Central memory CD8-positive, alpha-beta T cell (primary cell): ENCODE measurements around the gene RAB3A.

ENCODE experiments used
- ATAC-seq: fragments of 150-1000 bp; cut with Tn5 transposase; replicated peaks from 2 replicates; pipeline ENCODE4 v1.10.0; 2022; ENCODE audit warnings: mild to moderate bottlenecking, moderate FRiP score, moderate number of reproducible peaks; ENCODE audit not compliant: poor library complexity, severe bottlenecking; ENCODE audit errors: extremely low read depth
- DNase-seq, 2 donors: peaks; one replicate each; pipeline ENCODE4 v3.0.0; 2021; ENCODE audit warnings: low spot score in 2 of 2
- H3K27ac Mint-ChIP-seq: one replicate; pipeline ENCODE4 v1.8.0; 2022; ENCODE audit warnings: low read depth, mild to moderate bottlenecking, moderate library complexity, mixed read lengths
- H3K27me3 Mint-ChIP-seq: one replicate; pipeline ENCODE4 v1.8.0; 2022; ENCODE audit warnings: mixed read lengths
- H3K36me3 Mint-ChIP-seq: one replicate; pipeline ENCODE4 v1.8.0; 2022; ENCODE audit warnings: mild to moderate bottlenecking, moderate library complexity, mixed read lengths; ENCODE audit not compliant: insufficient read depth
- H3K4me1 Mint-ChIP-seq: one replicate; pipeline ENCODE4 v1.8.0; 2022; ENCODE audit warnings: mixed read lengths
- H3K4me3 Mint-ChIP-seq: one replicate; pipeline ENCODE4 v1.8.0; 2022; ENCODE audit warnings: mild to moderate bottlenecking, moderate library complexity, mixed read lengths
- H3K9me3 Mint-ChIP-seq: one replicate; pipeline ENCODE4 v1.8.0; 2022; ENCODE audit warnings: mixed read lengths

Gene RAB3A

DNA sequence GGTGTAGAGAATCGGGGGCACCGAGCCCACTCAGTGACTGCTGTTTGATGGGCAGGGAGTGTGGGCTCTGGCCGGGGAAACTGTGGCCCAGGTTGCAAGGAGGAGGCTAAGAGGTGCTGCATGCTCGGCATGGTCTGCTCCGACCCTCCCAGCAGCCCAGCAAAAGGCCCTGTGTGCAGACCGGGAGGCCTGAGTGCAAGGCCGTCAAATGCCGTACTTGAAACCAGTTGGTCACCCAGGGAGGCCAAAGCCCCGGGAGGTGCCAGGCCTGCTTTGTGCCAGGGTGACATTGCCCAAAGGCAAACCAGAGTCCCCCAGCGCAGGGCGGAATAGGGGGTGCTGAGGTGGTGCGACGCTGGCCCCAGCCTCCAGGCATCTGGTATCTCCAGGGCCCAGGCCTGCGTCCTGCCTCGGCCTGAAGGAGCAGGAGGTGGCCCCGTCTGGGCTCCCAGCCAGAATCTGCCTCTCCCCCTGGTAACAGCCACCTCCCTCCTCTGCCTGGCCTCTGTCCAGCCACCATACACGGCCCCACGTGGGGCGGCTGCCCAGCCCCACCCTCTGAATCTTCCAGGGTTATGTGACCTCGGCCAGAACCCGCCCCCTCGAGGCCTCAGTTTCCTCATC is 46.9 kb downstream of the RAB3A start:
- Mint-ChIP-seq H3K36me3 (peaks cover 12% of the 10 kb centered on the region), H3K9me3 (no peaks in the 10 kb centered on the region), H3K27me3 (no peaks in the 10 kb centered on the region), H3K4me3 (no peak overlapping the region), H3K27ac (no peak overlapping the region), H3K4me1 (peaks cover 31% of the 10 kb centered on the region)
- ATAC-seq = no peak
- DNase-seq = no peak

DNA sequence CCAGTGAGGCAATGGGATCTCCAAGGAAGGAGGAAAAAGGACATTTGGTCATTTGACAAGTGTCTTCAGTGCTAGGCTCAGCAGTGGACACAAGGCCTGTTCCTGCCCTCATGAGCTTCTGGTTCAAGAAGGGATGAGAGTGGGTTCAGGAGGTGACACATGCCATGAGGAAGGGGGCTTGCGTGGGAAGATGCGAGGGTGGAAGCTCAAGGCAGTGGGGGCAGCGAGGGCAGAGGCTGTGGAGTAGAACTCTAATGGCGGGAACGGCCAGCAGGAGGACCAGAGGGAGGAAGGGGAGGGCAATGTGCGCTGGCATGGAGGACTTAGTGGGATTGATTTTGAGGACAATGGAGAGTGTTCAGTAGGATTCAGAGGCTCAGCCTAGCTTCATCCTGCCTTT is 47.6 kb downstream of the RAB3A start:
- H3K27me3 Mint-ChIP-seq = no peaks in the 10 kb centered on the region
- no peak overlapping the region for H3K27ac Mint-ChIP-seq
- no peak overlapping the region for H3K4me3 Mint-ChIP-seq
- ATAC-seq (no peak), DNase-seq (no peak)
- peaks cover 28% of the 10 kb centered on the region for H3K4me1 Mint-ChIP-seq
- H3K36me3 Mint-ChIP-seq = peaks cover 12% of the 10 kb centered on the region
- no peaks in the 10 kb centered on the region for H3K9me3 Mint-ChIP-seq

DNA sequence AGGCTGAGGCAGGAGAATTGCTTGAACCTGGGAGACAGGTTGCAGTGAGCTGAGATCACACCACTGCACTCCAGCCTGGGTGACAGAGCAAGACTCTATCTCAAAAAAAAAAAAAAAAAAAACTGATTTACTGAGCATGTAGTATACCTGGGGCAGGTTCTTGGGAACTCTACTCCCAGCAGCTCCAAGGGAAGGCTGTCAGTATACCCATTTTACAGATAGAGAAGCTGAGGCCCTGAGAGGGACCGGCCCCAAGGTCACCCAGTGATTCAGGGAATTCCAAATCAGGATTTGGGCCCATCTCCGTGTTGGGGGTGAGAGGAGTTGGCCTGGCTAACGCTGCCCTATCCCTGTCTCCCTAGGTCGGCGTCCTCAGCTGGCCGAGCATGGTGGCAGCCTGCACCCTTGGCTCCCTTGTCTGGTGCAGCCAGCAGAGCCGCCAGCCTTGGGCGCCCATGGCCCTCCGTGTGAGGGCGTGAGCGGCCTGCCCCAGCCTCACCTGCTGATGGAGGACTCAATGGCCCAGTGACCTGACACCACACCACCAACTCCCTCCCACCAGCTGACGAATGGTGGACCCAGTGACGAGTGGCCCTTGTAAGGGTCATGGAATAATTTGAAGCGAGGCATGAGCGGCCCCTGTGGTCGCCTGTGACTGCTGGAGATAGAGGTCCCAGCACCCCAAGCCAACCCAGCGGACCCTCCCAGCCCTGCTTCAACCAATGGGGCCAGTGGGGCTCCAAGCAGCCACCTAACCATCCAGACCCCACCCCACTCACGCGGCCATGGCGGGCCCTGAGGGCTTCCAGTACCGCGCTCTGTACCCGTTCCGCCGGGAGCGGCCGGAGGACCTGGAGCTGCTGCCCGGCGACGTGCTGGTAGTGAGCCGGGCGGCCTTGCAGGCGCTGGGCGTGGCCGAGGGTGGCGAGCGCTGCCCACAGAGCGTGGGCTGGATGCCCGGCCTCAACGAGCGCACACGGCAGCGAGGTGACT is 48.5 kb downstream of the RAB3A start:
- Mint-ChIP-seq H3K4me3 (peak overlapping the region; percentile 36), H3K4me1 (peaks cover 23% of the 10 kb centered on the region), H3K9me3 (no peaks in the 10 kb centered on the region), H3K27ac (peak overlapping the region; percentile 83), H3K27me3 (no peaks in the 10 kb centered on the region), H3K36me3 (peaks cover 12% of the 10 kb centered on the region)
- ATAC-seq (no peak), DNase-seq (no peak)

DNA sequence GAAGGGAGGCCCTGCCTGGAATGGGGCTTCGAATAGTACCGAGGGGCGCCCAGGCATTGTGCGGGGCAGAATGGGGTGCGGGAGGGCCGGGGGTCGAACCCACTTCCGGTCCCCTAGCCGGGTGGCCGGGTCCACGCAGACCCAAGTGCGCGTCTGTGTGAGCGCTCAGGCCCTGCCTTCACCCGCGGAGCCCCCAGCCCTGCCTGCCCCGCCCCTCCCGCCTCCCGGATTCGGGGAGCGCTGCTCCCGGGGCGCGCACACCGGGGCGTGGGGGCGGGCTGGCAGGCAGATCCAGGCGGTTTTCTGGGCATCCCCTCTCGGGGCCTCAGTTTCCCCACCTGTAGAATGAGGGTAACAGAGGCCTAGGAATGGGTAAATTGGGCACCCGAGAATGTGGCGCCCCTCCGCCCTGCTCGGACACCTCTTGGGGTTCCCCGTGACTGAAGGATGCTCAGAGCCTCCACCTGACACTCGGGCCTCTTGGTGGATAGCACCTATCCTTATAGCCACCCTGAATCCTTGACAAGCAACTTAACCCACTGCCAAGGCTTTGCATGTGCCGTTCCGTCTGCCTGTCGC is 50.2 kb downstream of the RAB3A start:
- peak overlapping the region; percentile 83 for H3K27ac Mint-ChIP-seq
- peak overlapping the region; percentile 83 for H3K4me3 Mint-ChIP-seq
- DNase-seq = no peak
- no peak for ATAC-seq
- H3K9me3 Mint-ChIP-seq = no peaks in the 10 kb centered on the region
- no peaks in the 10 kb centered on the region for H3K27me3 Mint-ChIP-seq
- peaks cover 21% of the 10 kb centered on the region for H3K4me1 Mint-ChIP-seq
- H3K36me3 Mint-ChIP-seq = peaks cover 11% of the 10 kb centered on the region

DNA sequence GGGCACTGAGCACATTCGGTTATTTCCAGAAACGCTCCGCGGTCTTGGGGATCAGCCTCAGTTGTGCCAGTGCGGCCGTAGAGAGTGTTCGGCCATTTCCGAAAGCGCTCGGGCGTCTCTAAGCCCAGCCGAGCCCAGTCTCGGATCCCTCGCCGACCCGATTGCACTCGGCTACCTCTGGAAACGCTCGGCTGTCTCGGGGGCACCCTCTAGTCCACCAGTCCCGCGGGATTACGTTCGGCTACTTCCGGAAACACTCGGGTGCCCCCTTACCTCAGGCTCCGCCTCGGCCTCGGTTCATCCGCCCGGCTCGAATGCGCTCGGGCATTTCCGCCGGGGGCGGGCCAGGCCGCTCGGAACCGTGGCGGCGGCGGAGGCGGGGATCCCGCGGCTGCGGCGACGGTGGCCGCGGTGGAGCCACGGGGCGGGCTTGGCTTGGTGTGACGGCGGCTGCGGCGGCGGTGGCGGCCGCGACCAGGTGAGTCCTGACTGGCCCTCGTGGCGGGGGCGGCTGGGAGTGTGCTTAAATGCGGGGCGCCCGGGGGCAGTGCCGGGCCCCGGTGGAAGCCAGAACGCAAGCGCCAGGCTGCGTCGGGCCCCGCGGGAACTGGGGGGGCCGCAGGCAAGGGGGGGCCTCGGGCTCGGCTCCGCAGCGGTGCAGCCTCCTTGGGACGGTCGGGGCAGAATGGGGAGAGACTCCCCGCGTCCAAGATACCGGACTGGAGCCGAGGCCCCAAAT is 50.9 kb downstream of the RAB3A start, which contains the start of gene PIK3R2:
TSS of gene PIK3R2 (plus strand) at position 347 of the 739 bp plus-strand sequence. CDS start 2,717 bp downstream, outside the sequence.
- peak within 1 kb of the TSS; percentile 95 for H3K27ac Mint-ChIP-seq
- no peaks in the 10 kb centered on the region for H3K27me3 Mint-ChIP-seq
- peaks cover 14% of the 10 kb centered on the region for H3K36me3 Mint-ChIP-seq
- H3K4me3 Mint-ChIP-seq = peak within 1 kb of the TSS; percentile 83
- peak; percentile 90 for ATAC-seq
- H3K4me1 Mint-ChIP-seq = peaks cover 21% of the 10 kb centered on the region
- peak; percentile 99 to 100 for DNase-seq
- H3K9me3 Mint-ChIP-seq = no peaks in the 10 kb centered on the region

DNA sequence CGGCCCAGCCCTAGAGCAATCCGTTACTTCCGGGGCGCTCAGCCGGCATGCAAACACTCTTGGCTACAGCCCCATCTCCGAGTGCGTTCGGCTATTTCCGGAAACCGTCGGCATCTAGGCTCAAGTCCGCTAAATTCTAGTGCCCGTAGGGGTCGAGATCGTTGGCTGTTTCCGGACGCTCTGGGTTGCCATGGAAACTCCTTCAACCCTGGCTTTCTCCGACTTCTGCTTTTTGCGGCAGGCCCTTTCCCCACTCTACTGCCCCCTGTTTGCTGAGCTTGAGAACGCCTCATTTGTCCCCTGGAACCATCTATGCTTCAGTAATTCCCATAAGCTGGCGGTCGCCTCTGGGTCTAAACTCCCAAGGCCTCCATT is 51.4 kb downstream of the RAB3A start:
- ATAC-seq (peak; percentile 71), DNase-seq (peak; percentile 95 to 99)
- peaks cover 21% of the 10 kb centered on the region for H3K4me1 Mint-ChIP-seq
- peaks cover 13% of the 10 kb centered on the region for H3K36me3 Mint-ChIP-seq
- H3K27me3 Mint-ChIP-seq = no peaks in the 10 kb centered on the region
- no peaks in the 10 kb centered on the region for H3K9me3 Mint-ChIP-seq
- H3K4me3 Mint-ChIP-seq = peak overlapping the region; percentile 83
- H3K27ac Mint-ChIP-seq = peak overlapping the region; percentile 95

DNA sequence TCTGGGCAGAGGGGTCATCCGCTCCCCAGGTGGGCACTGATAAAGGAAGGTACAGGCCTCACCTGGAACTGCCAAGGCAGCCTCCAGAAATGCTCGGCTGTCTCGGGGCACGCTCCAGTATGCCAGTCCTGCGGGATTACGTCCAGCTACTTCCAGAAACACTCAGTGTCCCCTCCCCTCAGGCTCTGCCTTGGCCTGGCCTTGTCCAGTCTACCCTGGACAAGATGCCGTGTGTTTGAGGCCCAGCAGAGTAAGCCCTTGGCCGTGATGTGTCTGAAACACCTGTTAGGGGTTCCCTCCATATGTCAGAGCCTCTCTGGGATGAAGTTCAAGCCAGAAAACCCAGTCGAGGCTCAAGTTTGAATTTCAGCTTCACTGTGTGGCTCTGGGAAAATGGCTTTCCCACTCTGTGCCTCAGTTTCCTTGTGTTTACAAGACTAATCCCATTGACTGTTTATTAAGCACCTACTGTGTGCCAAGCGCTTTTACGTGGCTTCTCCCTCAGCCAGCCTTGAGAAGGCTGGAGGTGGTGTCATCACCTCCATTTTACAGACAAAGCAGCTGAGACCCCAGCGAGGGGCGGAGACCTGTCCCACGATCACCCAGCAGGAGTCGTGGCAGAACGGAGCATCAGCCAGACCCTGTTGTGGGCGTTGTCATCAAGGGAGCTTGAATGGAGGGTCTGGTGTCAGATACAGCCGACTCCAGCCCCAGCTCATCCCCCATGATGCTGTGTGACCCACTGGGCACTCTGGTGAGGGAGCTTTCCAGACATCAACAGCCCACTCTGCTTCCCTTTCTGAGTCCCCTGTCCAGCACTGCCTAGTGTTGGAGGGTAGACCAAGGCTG is 52.8 kb downstream of the RAB3A start:
- DNase-seq = no peak
- H3K9me3 Mint-ChIP-seq = no peaks in the 10 kb centered on the region
- H3K27ac Mint-ChIP-seq = no peak overlapping the region
- peaks cover 20% of the 10 kb centered on the region for H3K36me3 Mint-ChIP-seq
- no peak for ATAC-seq
- H3K4me1 Mint-ChIP-seq = peaks cover 28% of the 10 kb centered on the region
- no peaks in the 10 kb centered on the region for H3K27me3 Mint-ChIP-seq
- H3K4me3 Mint-ChIP-seq = peak overlapping the region; percentile 83

DNA sequence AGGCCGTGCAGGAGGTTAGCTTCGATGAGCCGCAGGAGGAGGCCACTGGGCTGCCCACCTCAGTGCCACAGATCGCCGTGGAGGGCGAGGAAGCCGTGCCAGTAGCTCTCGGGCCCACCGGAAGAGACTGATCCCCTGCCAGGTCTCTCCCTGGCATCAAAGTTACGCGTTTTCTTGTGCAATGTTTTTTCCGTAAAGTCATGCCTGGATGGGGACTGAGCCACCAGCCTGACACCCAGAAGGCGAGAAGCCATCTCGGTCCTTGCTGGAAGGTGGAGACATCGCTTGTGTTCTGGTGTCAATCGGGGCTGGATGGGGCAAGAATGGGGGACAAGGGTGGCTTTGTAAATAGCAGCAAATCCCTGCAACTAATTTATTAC is 54.3 kb downstream of the RAB3A start:
- H3K36me3 Mint-ChIP-seq = peaks cover 31% of the 10 kb centered on the region

DNA sequence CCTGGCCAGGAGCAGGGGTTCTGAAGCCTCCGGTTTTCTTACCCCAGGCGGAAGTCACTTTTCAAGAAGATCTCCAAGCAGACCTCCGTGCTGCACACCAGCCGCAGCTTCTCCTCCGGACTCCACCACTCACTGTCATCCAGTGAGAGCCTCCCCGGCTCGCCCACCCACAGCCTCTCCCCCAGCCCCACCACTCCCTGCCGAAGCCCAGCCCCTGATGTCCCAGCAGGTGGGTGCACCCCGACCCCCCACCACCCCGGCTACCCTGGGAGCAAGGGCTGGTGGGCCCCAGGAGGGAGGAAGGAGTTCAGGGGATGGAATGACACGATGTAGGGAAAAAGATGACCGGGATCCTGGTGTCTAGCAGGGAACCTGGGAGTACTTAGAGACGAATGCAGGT is 56.4 kb downstream of the RAB3A start:
- Mint-ChIP-seq H3K27ac (peak overlapping the region; percentile 65), H3K9me3 (no peaks in the 10 kb centered on the region), H3K36me3 (peaks cover 41% of the 10 kb centered on the region), H3K4me1 (peaks cover 12% of the 10 kb centered on the region), H3K27me3 (no peaks in the 10 kb centered on the region), H3K4me3 (no peak overlapping the region)
- DNase-seq (no peak), ATAC-seq (no peak)

More for the DNA sequence above, 54.3 kb downstream of the RAB3A start:
- H3K4me3 Mint-ChIP-seq = no peak overlapping the region
- ATAC-seq (no peak), DNase-seq (no peak)
- H3K4me1 Mint-ChIP-seq = peaks cover 22% of the 10 kb centered on the region
- H3K27ac Mint-ChIP-seq = no peak overlapping the region
- H3K9me3 Mint-ChIP-seq = no peaks in the 10 kb centered on the region
- H3K27me3 Mint-ChIP-seq = no peaks in the 10 kb centered on the region
